HepG2 (cell line): ENCODE data around the gene TNK1. TPM values are rescaled to one million over a fixed set of nuclear protein-coding genes. Genes with fewer than 3 reads are reported as not detected.

Experiments
- ASH2L ChIP-seq: fragments of 300-600, 200-600 bp; sonication (generic); IDR thresholded peaks from 2 replicates; pipeline ENCODE4 v1.7.0; 2017; ENCODE audit warnings: low read depth, mild to moderate bottlenecking, moderate library complexity, mixed read lengths, low read length; ENCODE audit not compliant: insufficient read length
- E2F1 ChIP-seq: sonication (generic); formaldehyde crosslinking; IDR thresholded peaks from 2 replicates; pipeline ENCODE4 v1.5.0; 2020; ENCODE audit warnings: missing genetic modification reagents
- ELF1 ChIP-seq: sonication (generic); formaldehyde crosslinking; IDR thresholded peaks from 2 replicates; pipeline ENCODE4 v1.4.0; 2020; ENCODE audit warnings: missing genetic modification reagents
- FOXP4 ChIP-seq: sonication (generic); formaldehyde crosslinking; IDR thresholded peaks from 2 replicates; pipeline ENCODE4 v1.4.0; 2020; ENCODE audit warnings: missing genetic modification reagents
- MAFG ChIP-seq: sonication (generic); formaldehyde crosslinking; IDR thresholded peaks from 2 replicates; pipeline ENCODE4 v1.5.1; 2020; ENCODE audit warnings: mild to moderate bottlenecking, missing genetic modification reagents
- MAX ChIP-seq: IDR thresholded peaks from 2 replicates; pipeline ENCODE4 v1.6.1; 2012; ENCODE audit warnings: inconsistent platforms
- PRDM15 ChIP-seq: sonication (generic); formaldehyde crosslinking; IDR thresholded peaks from 2 replicates; pipeline ENCODE4 v1.4.0; 2020; ENCODE audit warnings: missing genetic modification reagents
- SATB2 ChIP-seq: sonication (generic); formaldehyde crosslinking; IDR thresholded peaks from 2 replicates; pipeline ENCODE4 v1.5.0; 2020; ENCODE audit warnings: missing genetic modification reagents
- TAF1 ChIP-seq: sonication (generic); formaldehyde crosslinking; IDR thresholded peaks from 2 replicates; pipeline ENCODE4 v1.4.0; 2020; ENCODE audit warnings: missing genetic modification reagents
- TEF ChIP-seq: sonication (generic); formaldehyde crosslinking; IDR thresholded peaks from 2 replicates; pipeline ENCODE4 v1.5.0; 2020; ENCODE audit warnings: missing genetic modification reagents
- TFDP2 ChIP-seq: sonication (generic); formaldehyde crosslinking; IDR thresholded peaks from 2 replicates; pipeline ENCODE4 v1.4.0; 2020; ENCODE audit warnings: missing genetic modification reagents
- TMF1 ChIP-seq: sonication (generic); formaldehyde crosslinking; IDR thresholded peaks from 2 replicates; pipeline ENCODE4 v1.8.1; 2022; ENCODE audit warnings: low read depth, missing genetic modification reagents
- ZBTB26 ChIP-seq: IDR thresholded peaks from 2 replicates; pipeline ENCODE4 v1.6.1; 2016; ENCODE audit warnings: missing compliant biosample characterization, missing genetic modification reagents, borderline replicate concordance
- ZNF224 ChIP-seq: sonication (generic); formaldehyde crosslinking; IDR thresholded peaks from 2 replicates; pipeline ENCODE4 v1.5.0; 2020; ENCODE audit warnings: mild to moderate bottlenecking, missing genetic modification reagents
- ZNF512 ChIP-seq: sonication (generic); formaldehyde crosslinking; IDR thresholded peaks from 2 replicates; pipeline ENCODE4 v1.4.0; 2020; ENCODE audit warnings: mild to moderate bottlenecking, missing genetic modification reagents
- ZNF589 ChIP-seq: sonication (generic); formaldehyde crosslinking; conservative IDR thresholded peaks from 2 replicates; pipeline ENCODE4 v1.8.0; 2022; ENCODE audit warnings: mild to moderate bottlenecking, moderate library complexity, missing genetic modification reagents
- ZNF629 ChIP-seq: sonication (generic); formaldehyde crosslinking; conservative IDR thresholded peaks from 2 replicates; pipeline ENCODE4 v1.5.0; 2020; ENCODE audit warnings: missing genetic modification reagents
- polyA plus RNA-seq, 8 experiments: library from polyadenylated mRNA; depleted of rRNA in 3 of 8; stranded (reverse) in 7 of 8; unstranded in 1 of 8; fragments of >200 nt; fragmentation: Illumina TruSeq in 4 of 8; extraction: Trizol in 4 of 8; gene quantifications; 2 replicates each; pipeline versions ENCODE4 v1.2.1 to v1.2.3, GENCODE V29; 2011 to 2016; ENCODE audit warnings: low read depth in 4 of 8, missing spikeins in 1 of 8, mixed read lengths in 1 of 8; ENCODE audit not compliant: insufficient read depth in 1 of 8
- total RNA-seq, 5 experiments: library from RNA; depleted of rRNA; stranded (reverse); fragments of >200 nt; fragmentation: Illumina TruSeq; extraction: Trizol; gene quantifications; 2 replicates each; pipeline ENCODE4 v1.2.3, GENCODE V29; 2016; ENCODE audit warnings: low read depth in 1 of 5

Gene TNK1
- total and polyA plus RNA-seq, 2 of the 13 experiments (the other 11 are each of a cell fraction or from before 2014, with no cell fraction given): 2.0 to 3.5 TPM

- no peak for TF ChIP-seq ZNF512
- no peak for TF ChIP-seq FOXP4 (CRISPR knock-in tag)
- no peak for TF ChIP-seq E2F1
- TF ChIP-seq TFDP2 (CRISPR knock-in tag): no peak
- no peak for TF ChIP-seq PRDM15 (CRISPR knock-in tag)
- peak; percentile 41; the same call in 1 of the 2 replicates for TF ChIP-seq MAX
- no peak for TF ChIP-seq ZNF629 (CRISPR knock-in tag)
- no peak for TF ChIP-seq ZBTB26 (CRISPR knock-in tag)
- TF ChIP-seq ASH2L: no peak
- no peak for TF ChIP-seq TEF (CRISPR knock-in tag)
- TF ChIP-seq TMF1 (CRISPR knock-in tag): no peak
- TF ChIP-seq TAF1 (CRISPR knock-in tag): no peak
- TF ChIP-seq ZNF589 (CRISPR knock-in tag): no peak
- peak; percentile 33; the same call in 1 of the 2 replicates for TF ChIP-seq ELF1 (CRISPR knock-in tag)
- no peak for TF ChIP-seq MAFG (CRISPR knock-in tag)
- no peak for TF ChIP-seq ZNF224
- no peak for TF ChIP-seq SATB2 (CRISPR knock-in tag)
Observed at GRCh38 chr17:7356072-7356549, 24.8 kb upstream of the TNK1 start (continued).
